GM23248 (cell line): Measurements from ENCODE around the gene RAMAC. TPM values are rescaled to one million over a fixed set of nuclear protein-coding genes. Genes with fewer than 3 reads are reported as not detected.

Experiments used
- DNase-seq: peaks from one replicate; pipeline ENCODE4 v3.0.0-alpha.2; 2015
- H2AFZ ChIP-seq: fragments of 200-600 bp; sonication (generic); 2 replicates; pipeline ENCODE4 v1.6.1; 2016; ENCODE audit warnings: antibody characterized with exemption
- H3F3A ChIP-seq: fragments of 200-600 bp; sonication (generic); 2 replicates; pipeline ENCODE4 v1.6.1; 2016; ENCODE audit warnings: mild to moderate bottlenecking, antibody characterized with exemption, mixed run types; ENCODE audit not compliant: insufficient read depth
- H3K27ac ChIP-seq: fragments of 200-600 bp; sonication (generic); 2 replicates; pipeline ENCODE4 v1.5.1; 2016; ENCODE audit warnings: mild to moderate bottlenecking
- H3K27me3 ChIP-seq: fragments of 200-600 bp; sonication (generic); replicated peaks from 2 replicates; pipeline ENCODE4 v1.6.1; 2016; ENCODE audit warnings: mild to moderate bottlenecking; ENCODE audit not compliant: insufficient read depth
- H3K36me3 ChIP-seq: fragments of 200-600 bp; sonication (generic); 2 replicates; pipeline ENCODE4 v1.6.1; 2016; ENCODE audit warnings: low read depth, mild to moderate bottlenecking
- H3K4me1 ChIP-seq: fragments of 200-600 bp; sonication (generic); 2 replicates; pipeline ENCODE4 v1.6.1; 2016; ENCODE audit warnings: mild to moderate bottlenecking; ENCODE audit not compliant: insufficient read depth
- H3K4me2 ChIP-seq: fragments of 200-600 bp; sonication (generic); one replicate; pipeline ENCODE4 v1.6.1; 2016; ENCODE audit warnings: mild to moderate bottlenecking; ENCODE audit not compliant: unreplicated experiment
- H3K4me3 ChIP-seq: fragments of 200-600 bp; sonication (generic); 2 replicates; pipeline ENCODE4 v1.5.1; 2016; ENCODE audit warnings: mild to moderate bottlenecking
- H3K79me2 ChIP-seq: fragments of 200-600 bp; sonication (generic); 2 replicates; pipeline ENCODE4 v1.6.1; 2016; ENCODE audit warnings: mild to moderate bottlenecking; ENCODE audit not compliant: insufficient read depth
- H3K9ac ChIP-seq: fragments of 200-600 bp; sonication (generic); 2 replicates; pipeline ENCODE4 v1.6.1; 2016; ENCODE audit warnings: mild to moderate bottlenecking
- H3K9me2 ChIP-seq: fragments of 200-600 bp; sonication (generic); 2 replicates; pipeline ENCODE4 v1.6.1; 2016; ENCODE audit warnings: mixed run types, mild to moderate bottlenecking, moderate library complexity; ENCODE audit not compliant: insufficient read depth
- H3K9me3 ChIP-seq: fragments of 200-600 bp; sonication (generic); one replicate; pipeline ENCODE4 v1.6.1; 2017; ENCODE audit warnings: low read depth
- H4K20me1 ChIP-seq: fragments of 200-600 bp; sonication (generic); 2 replicates; pipeline ENCODE4 v1.6.0; 2016; ENCODE audit not compliant: insufficient read depth
- EZH2 ChIP-seq: fragments of 200-600 bp; sonication (generic); IDR thresholded peaks from 2 replicates; pipeline ENCODE4 v1.6.1; 2018; ENCODE audit warnings: antibody characterized with exemption, mild to moderate bottlenecking; ENCODE audit not compliant: insufficient read depth, poor library complexity, severe bottlenecking
- EZH2phosphoT487 ChIP-seq: fragments of 200-600 bp; sonication (generic); IDR thresholded peaks from 2 replicates; pipeline ENCODE4 v1.6.1; 2018; ENCODE audit warnings: antibody characterized with exemption, moderate library complexity, mild to moderate bottlenecking, low read depth; ENCODE audit not compliant: insufficient read depth
- WGBS, 2 experiments: methylation state at CpG; one replicate each; pipeline ENCODE4 v1.1.6; 2015 to 2017; ENCODE audit warnings: low lambda C conversion rate in 2 of 2, low coverage in 1 of 2; ENCODE audit errors: missing lambda C conversion rate in 2 of 2; 5-methylcytosine and 5-hydroxymethylcytosine counted together
- in situ Hi-C: fragments of 300-500 bp; cut with MboI; formaldehyde crosslinking; loops from 2 replicates; pipeline ENCODE4 v1.15.0; 2020
- polyA plus RNA-seq: library from polyadenylated mRNA; unstranded; fragments of >200 nt; fragmentation: Nextera tagmentation; extraction: Ambion mirVana; gene quantifications from 2 replicates; pipeline ENCODE4 v1.2.1, GENCODE V29; 2016
- total RNA-seq: library from RNA; depleted of rRNA; stranded (reverse); fragments of >200 nt; shearing (Covaris generic); gene quantifications from 2 replicates; pipeline ENCODE4 v1.2.3, GENCODE V29; 2014

Gene RAMAC
- total and polyA plus RNA-seq, 2 experiments from 2014 or later = 23.9 to 40.2 TPM

GRCh38 chr15:82960766-82961165, 25.2 kb upstream of the RAMAC start:
- no peak overlapping the region for H2AFZ ChIP-seq
- no peak for DNase-seq
- 77 to 82% methylated on average over 3 of the region's 3 CpGs for WGBS, 2 experiments
- H4K20me1 ChIP-seq = no peaks in the 10 kb centered on the region
- no peak for TF ChIP-seq EZH2
- TF ChIP-seq EZH2phosphoT487 = no peak
- H3K9me2 ChIP-seq = no peaks in the 10 kb centered on the region
- no peaks in the 10 kb centered on the region for H3K36me3 ChIP-seq
- no peaks in the 10 kb centered on the region for H3K27me3 ChIP-seq
- no peak overlapping the region for H3K27ac ChIP-seq
- H3K4me1 ChIP-seq = no peaks in the 10 kb centered on the region
- no peak overlapping the region for H3K9ac ChIP-seq
- H3F3A ChIP-seq = peaks cover 4% of the 10 kb centered on the region; the same call in 1 of the 2 replicates
- in situ Hi-C loops = no loop called here
- no peaks in the 10 kb centered on the region for H3K9me3 ChIP-seq
- H3K4me3 ChIP-seq = no peak overlapping the region
- H3K4me2 ChIP-seq = no peak overlapping the region
- H3K79me2 ChIP-seq = no peaks in the 10 kb centered on the region

DNA sequence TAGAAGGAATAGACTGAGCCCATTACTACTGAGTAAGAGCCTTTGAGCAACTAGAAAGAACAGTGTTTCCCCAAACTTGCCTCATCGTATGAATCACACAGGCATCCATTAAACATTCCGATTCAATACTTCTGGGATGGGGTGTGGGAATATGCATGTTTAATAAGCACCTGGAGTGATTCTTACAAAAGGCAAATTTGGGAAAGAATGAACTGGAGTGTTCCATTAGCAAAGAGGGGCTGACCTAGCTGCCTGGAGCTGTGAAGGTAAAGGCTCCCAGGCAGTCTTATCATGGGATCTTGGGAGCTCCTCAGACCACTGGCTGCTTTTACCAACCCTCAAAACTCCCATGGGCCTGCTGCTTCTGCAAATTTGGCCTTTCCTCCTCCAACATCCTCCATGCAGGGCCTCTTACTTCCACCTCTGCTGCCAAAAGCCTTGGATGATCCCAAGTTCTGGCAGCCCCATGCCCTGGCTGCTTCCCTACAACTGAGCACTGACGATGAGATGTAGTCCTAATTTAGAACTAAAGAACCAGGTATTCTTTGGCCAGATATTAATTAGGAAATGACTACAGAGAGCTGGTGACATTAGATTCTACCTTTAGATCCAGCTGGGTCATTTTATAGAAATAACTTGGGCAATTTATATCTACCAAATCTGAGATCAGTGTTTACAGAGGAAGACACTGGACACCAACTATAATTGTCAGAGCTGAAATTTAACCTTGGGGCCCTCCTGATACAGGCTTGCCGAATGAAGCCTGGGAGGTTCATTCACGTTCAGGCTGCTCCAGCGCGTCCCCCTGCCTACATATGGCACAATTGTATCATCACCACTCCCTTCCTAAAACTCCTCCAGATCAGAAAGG, 22.3 kb upstream of the RAMAC start:
- Histone ChIP-seq H3K9ac (no peak overlapping the region), H3K27me3 (no peaks in the 10 kb centered on the region), H3K4me1 (no peaks in the 10 kb centered on the region), H3K79me2 (no peaks in the 10 kb centered on the region), H3K27ac (peak overlapping the region; percentile 24; the same call in 1 of the 2 replicates), H3K9me2 (no peaks in the 10 kb centered on the region), H4K20me1 (no peaks in the 10 kb centered on the region), H3K4me2 (no peak overlapping the region), H2AFZ (no peak overlapping the region), H3K9me3 (no peaks in the 10 kb centered on the region), H3K36me3 (no peaks in the 10 kb centered on the region), H3F3A (peaks cover 4% of the 10 kb centered on the region; the same call in 1 of the 2 replicates), H3K4me3 (no peak overlapping the region)
- no peak for TF ChIP-seq EZH2phosphoT487
- no peak for TF ChIP-seq EZH2
- in situ Hi-C loops = no loop called here
- DNase-seq = peak; percentile 61
- 78 to 80% methylated on average over 7 of the region's 7 CpGs for WGBS, 2 experiments

DNA sequence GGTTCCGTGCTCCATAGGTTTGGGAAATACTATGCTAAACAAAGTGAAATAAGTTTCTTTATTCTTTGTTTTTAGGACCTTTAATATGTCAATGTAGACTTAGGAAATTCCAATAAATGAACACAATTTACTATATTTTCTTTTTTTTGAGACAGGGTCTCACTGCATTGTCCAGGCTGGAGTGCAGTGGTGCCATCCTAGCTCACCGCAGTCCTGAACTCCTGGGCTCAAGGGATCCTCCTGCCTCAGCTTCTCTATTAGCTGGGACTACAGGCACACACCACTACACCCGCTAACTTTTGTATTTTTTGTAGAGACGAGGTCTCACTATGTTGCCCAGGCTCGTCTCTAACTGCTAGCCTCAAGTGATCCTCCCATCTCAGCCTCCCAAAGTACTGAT, 21.1 kb upstream of the RAMAC start:
- Histone ChIP-seq H3K79me2 (no peaks in the 10 kb centered on the region), H3K4me2 (no peak overlapping the region), H3K27me3 (no peaks in the 10 kb centered on the region), H3F3A (peaks cover 4% of the 10 kb centered on the region; the same call in 1 of the 2 replicates), H3K9me3 (no peaks in the 10 kb centered on the region), H3K27ac (no peak overlapping the region), H3K9ac (no peak overlapping the region), H3K36me3 (no peaks in the 10 kb centered on the region), H3K4me3 (no peak overlapping the region), H3K4me1 (no peaks in the 10 kb centered on the region), H3K9me2 (no peaks in the 10 kb centered on the region), H4K20me1 (no peaks in the 10 kb centered on the region), H2AFZ (no peak overlapping the region)
- DNase-seq = no peak
- 90 to 93% methylated on average over 5 of the region's 5 CpGs for WGBS, 2 experiments
- TF ChIP-seq EZH2 (no peak), EZH2phosphoT487 (no peak)
- in situ Hi-C loops = no loop called here

- Histone ChIP-seq H3K79me2 (no peaks in the 10 kb centered on the region), H3K4me2 (no peak overlapping the region), H3K27me3 (no peaks in the 10 kb centered on the region), H3K9ac (no peak overlapping the region), H2AFZ (no peak overlapping the region), H3K36me3 (no peaks in the 10 kb centered on the region), H3K9me2 (no peaks in the 10 kb centered on the region), H3K4me3 (no peak overlapping the region), H3K27ac (no peak overlapping the region), H3F3A (no peaks in the 10 kb centered on the region), H3K4me1 (no peaks in the 10 kb centered on the region), H4K20me1 (no peaks in the 10 kb centered on the region), H3K9me3 (no peaks in the 10 kb centered on the region)
- no peak for TF ChIP-seq EZH2
- TF ChIP-seq EZH2phosphoT487 = no peak
- 48 to 53% methylated on average over 4 of the region's 4 CpGs for WGBS, 2 experiments
- in situ Hi-C loops = no loop called here
- no peak for DNase-seq
Measured at GRCh38 chr15:82966671-82967071, 19.3 kb upstream of the RAMAC start.
